ENCODE data around the gene MARCHF11.

Gene MARCHF11

DNA sequence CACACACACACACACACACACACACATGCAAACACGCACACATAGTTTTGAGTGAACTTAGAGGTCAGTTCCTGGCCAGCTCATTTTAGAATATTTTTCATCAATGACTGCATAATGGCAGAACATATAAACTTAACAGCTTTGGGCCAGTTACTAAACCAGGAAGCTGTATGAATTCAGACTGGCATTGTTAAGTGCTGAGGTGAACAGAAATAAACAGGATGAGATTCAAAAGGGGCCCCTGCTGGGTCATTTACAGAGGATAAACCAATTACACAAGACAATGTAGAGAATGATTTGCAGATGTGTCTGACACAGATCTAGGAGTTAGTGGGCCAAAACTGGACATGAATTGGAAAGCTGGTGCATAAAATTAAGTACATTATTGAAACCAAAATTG lies 44.6 kb downstream of the MARCHF11 start:
- in situ Hi-C loops (cut with HindIII; ENCODE audit: low sequenced_read_pairs), result no loop called here

DNA sequence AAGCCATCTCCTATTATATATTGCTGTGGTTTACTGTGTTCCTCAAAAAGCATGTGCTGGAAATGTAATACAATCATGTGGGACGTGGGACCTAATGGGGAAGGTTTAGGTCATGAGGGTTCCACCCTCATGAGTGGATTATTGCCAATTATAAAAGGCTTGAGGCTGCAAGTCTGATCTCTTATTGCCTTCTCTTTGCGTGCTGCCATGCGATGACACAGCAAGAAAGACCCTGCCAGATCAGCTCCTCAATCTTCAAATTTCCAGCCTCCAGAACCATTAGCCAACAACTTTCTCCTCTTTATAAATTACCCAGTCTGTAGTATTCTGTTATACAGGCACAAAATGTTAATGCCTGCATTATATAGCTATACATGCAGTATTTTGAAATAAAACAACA lies 45.4 kb downstream of the MARCHF11 start:
- in situ Hi-C loops (cut with HindIII; ENCODE audit: low sequenced_read_pairs), result no loop called here

DNA sequence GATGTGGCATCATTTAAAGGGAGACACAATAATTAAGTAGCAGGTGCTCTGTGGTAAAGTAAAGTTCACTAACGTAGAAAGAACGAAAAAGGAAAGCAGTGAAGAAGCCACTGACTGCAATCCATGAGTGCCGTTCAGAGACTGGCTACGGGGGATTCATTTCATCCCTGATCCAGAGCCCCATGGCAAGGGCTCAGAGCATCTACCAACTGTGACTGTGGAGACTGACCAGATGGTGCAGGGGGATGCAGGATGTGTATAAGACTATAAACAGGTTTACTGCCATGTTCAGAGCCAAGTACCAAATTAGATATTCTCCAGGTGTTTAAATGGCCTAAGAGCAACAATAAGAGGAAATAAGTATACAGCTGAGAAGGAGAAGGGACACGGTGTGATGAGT lies 47.7 kb downstream of the MARCHF11 start:
- in situ Hi-C loops (cut with HindIII; ENCODE audit: low sequenced_read_pairs), result no loop called here

DNA sequence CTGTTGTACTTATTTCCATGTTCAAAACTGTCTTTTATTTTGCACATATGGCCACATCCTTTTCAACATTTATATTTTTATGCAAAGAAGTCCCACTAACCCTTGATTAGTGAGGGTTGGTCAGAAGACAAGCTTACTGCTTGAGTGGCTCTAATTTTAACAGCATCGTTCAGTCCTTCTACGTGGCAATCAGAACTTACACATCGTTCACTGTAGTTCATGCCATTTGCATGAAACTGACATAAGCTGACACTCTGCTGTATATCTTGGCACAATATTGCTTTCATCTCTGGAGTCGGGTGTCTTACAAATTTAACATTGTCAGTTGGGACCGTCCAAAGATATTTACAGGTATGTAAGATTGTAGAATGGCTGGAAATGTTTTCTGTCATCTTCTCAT lies 50.6 kb downstream of the MARCHF11 start:
- in situ Hi-C loops (cut with HindIII; ENCODE audit: low sequenced_read_pairs), result no loop called here

DNA sequence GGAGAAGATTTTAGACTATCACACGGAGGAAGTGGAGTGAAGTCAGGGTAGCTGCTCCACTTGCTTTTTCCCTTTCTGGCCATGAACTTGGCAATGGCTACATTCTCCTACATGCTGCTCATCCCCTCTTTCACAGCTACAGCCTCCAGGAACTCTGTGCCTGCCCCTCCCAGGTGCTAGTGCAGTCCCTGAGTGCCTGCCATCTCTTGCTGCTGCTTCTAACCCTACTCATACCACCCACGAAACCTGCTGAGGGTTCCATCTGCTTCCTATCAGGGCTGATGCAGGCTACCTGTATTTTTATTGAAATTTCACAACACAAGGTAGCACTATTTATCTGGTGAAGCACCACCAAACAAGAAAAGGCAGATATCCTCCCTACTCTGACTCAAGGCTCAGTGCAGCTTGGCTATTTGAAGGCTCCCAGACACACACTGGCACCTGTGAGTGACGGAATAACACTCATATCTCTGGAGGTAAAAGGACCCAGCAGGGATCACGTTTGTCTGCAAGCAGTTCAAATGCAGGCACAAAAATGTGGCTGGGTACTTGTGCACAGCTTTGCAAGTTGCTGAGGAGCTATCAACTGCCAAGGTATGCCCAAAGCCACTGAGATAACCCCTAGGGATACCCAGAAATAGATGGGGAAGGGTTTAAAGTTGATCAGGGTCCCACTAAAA lies 51.6 kb downstream of the MARCHF11 start:
- in situ Hi-C loops (cut with HindIII; ENCODE audit: low sequenced_read_pairs), result no loop called here

DNA sequence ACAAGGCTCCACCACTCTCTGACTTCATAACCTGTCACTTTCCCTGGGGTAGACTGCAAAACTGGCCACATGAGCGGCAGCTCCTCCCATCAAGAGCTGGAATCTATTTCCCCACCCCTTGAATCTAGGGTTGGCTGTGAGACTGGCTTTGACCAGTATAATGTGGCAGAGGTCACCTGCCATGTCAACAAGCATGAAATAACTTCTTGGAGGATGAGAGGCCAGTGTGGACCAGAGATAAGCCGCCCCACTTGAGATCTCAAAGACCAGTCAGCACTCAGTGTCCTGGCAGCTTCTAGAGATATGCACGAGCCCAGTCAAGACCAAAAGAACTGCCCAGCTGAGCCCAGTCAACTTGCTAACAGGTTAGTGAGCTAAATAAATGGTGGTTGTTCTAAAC lies 59.0 kb downstream of the MARCHF11 start:
- in situ Hi-C loops (cut with HindIII; ENCODE audit: low sequenced_read_pairs), result loop anchor here (5.0 kb wide), 1 partner anchor 107 kb away; no protein-coding TSS in a partner anchor

DNA sequence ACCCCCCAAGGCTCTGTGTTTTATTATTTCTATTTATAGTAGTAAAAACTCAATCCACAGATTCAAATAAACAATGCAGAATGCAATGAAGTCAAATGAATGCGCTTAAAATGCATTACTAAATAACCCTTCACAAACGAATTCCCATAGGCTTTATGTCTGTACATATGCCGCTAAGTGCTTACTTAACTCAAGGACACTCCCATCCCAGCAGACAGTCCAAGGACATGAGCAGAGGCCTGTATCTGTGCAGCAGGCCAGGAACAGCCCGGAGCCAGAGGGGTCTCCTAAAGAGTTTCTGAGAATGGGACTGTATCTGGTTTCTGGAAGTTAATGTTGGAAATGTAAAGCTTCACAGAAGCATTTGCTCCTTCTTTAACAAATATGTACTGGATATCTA lies 59.8 kb downstream of the MARCHF11 start:
- in situ Hi-C loops (cut with HindIII; ENCODE audit: low sequenced_read_pairs), result loop anchor here (5.0 kb wide), 1 partner anchor 108 kb away; no protein-coding TSS in a partner anchor

DNA sequence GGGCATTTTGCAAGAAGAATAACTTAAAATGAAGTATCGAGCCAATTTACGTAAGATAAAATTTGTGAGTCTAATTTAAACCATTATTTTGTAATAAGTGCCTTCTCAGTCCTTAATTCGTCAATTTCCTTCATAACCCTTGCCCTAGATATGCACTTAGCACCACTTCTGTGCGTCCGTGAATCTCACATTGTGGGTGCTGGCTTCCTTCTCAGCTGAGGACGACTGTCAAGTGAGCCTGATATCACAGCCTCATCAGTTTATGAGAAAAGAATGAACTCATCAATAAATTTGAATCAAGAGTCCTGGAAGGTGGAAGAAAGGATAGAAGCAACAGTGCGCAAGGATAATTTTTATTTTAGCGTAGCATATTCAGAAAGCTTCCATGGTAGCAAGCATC lies 64.5 kb downstream of the MARCHF11 start:
- in situ Hi-C loops (cut with HindIII; ENCODE audit: low sequenced_read_pairs), result no loop called here

DNA sequence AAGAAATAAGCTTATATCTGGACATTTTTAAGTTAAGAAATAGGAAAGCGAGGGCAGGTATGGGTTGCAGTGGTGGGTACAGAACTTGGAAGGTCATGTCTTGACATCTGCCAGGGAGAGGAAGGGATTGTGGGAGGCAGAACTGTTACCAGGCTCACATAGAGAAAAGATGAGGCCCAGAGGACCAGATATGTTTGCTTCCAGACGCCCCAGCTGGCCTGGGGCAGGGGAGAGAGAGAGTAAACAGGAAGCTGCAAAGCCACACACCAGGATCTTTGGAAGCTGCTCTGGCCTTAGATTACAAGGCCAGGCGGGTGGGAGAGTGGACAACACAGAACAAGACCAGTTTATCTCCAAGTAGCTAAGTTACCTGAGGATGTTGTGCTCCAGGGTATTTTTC lies 71.2 kb downstream of the MARCHF11 start:
- in situ Hi-C loops (cut with HindIII; ENCODE audit: low sequenced_read_pairs), result no loop called here

DNA sequence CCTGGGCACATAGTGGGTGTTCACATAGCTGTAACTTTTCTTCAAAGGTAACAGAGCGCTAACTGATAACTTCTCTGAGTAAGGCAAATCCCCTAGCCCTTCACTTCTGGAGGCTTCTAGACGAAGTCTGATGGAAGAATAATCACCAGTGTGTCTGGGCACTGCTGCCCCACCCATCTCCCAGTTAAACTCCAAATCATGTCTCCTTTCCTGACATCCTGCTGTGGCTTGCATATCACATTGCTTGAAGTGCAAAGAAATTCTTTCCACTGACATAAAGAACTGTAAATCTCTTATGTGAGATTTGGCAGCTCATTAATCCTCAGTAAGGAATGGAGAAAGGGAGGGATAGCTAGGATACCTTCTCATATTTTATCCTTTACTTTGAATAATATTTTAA lies 74.6 kb downstream of the MARCHF11 start:
- in situ Hi-C loops (cut with HindIII; ENCODE audit: low sequenced_read_pairs), result no loop called here

DNA sequence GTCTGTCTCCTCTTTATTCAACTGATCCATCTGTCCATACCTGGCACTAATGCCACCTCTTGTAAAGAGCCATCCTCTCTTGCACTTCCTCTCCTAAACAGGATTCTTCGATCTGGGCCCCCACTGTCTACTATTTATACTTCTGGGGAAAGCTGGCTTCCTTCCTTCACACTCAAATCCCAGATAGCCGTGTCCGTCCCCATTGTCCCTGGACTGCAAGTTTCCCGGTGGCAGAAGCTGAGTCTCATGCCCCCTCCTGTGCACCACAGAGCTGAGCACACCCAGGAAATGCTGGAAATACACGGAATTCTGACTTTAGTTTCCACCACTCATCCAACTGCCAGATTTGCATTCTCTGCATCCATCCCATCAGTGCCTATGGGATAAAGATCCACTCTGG lies 84.0 kb downstream of the MARCHF11 start:
- in situ Hi-C loops (cut with HindIII; ENCODE audit: low sequenced_read_pairs), result no loop called here

DNA sequence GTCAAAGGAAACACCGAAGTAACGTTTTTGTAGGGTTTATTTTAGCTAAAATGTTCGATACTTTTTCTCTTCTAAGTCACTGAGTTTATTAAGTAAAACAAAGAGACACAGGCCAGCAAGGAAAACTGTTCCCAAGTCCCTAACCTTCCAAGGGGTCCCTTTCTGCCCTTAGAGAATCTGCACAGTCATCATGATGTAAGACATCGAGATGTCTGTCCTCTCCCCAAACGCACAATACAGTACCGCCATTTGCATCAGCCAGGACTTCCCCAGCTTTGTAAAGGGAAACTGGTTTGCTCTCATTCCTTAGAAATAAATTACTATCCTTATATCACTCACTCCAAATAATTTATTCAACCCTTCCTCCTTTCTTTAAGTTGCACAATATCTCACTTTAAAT lies 89.3 kb downstream of the MARCHF11 start:
- in situ Hi-C loops (cut with HindIII; ENCODE audit: low sequenced_read_pairs), result no loop called here

DNA sequence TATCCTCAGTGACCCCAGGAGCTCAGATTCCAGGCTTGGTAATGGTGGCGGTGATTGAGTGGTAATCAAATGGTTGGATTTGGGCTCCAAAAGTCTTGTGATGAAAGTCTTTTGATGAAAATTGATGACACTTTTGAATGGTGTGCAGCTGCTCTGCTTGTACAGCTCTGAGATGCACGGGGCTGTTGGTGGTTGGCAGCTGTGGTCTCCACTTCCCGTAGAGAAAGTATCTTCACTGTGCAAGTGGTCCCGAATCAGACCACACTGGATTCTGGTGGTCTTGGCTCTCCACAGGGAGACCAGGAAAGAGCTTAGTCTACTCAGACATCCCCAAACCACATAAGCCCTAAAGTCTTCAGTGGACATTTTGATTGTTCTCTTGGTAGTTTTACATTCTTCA lies 96.6 kb downstream of the MARCHF11 start:
- in situ Hi-C loops (cut with HindIII; ENCODE audit: low sequenced_read_pairs), result no loop called here

DNA sequence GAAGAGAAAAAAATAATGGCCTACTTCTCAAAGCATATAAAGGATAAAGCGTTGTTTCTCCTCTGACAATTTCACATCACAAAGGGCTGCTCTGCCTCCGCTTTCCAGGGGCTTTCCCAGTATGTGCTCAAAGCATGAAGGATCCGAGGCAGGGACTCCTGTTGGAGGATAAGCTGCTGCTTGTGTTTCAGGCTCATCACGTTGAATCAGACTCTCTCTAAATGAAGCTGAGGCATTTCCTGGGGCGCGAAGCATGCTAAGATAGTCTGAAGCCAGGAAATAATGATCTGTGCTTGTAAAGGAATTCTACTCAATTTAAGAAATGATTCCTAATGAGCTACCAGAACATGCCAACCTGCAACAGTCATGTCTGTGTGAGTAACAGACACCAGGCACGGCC lies 97.5 kb downstream of the MARCHF11 start:
- in situ Hi-C loops (cut with HindIII; ENCODE audit: low sequenced_read_pairs), result no loop called here

DNA sequence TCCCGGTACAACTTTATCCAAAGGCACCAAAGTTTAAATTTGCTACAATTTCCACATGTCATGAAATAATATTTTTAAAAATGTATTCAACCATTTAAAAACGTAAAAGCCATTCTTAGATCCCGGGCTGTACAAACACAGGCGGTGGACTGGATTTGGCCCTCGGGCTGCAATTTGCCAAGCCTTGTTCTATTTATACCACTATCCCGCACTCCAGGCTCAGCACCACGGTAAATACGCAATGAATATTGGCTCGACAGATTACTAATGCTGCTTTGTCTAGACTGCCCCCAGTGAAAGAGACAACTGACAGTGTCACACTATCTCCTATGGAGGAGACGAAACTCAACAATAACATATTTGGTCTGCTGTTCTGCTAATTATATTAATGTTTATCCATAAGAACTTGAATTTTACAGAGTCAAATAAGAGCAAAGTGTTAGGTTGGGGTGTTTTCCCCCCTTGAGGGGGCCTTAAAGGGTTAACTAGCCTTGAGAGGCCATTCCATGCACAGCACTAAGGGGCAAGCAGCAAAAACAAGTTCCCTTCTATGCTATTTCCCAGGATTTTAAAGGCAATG lies 98.1 kb downstream of the MARCHF11 start:
- in situ Hi-C loops (cut with HindIII; ENCODE audit: low sequenced_read_pairs), result no loop called here

DNA sequence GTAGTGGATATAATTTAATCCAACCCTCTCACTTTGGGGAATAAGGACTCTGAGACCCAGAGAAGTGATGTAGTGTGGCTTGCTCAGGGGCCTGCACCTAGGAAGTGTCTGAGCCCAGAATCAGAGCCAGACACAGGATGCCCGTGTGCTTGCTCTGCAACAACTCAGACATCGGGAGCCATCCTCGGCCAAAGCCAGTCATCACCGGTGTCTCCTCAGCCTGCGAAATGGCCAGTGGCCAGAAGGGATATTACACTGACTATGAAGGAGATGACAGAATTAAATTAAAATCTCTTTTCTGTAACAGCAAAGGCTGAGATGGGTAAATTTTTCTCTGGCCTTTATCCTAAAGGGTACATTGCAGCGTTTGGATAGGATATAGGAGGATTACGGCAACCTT lies 102.9 kb downstream of the MARCHF11 start:
- in situ Hi-C loops (cut with HindIII; ENCODE audit: low sequenced_read_pairs), result no loop called here

DNA sequence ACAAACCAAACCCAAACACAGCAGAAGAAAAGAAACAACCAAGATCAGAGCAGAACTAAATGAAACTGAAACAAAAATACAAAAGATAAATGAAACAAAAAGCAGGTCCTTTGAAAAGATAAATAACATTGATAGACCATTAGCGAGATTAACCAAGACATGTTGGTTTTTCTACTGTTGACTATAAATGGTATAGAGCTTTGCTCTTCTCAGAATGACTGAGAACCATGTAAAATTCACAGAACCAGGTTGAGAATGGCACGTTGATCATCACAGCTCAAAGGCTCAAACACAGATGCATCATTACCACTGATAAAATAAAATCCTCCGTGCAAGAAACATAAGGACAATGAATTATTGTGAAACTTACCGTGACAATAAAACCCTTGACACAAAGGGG lies 105.2 kb downstream of the MARCHF11 start:
- in situ Hi-C loops (cut with HindIII; ENCODE audit: low sequenced_read_pairs), result no loop called here

DNA sequence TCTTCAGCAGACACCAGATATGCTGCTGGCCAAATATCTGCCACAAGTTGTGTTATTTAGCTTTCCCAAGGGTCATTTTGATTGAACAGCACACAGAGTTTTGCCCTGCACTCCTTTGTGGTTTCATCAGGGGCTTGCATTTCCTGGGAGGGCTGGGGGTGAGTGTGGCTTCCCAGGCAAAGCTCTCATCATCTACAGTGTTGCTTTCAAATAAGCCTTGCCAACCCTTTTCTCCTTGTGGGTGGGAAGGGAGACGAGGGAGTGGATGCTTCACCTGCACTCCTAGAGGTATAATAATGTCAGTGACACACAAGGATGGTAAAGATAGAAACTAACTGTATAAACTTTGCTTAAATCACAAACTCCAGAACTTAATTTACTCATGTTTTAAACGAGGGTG lies 107.0 kb downstream of the MARCHF11 start:
- in situ Hi-C loops (cut with HindIII; ENCODE audit: low sequenced_read_pairs), result no loop called here

DNA sequence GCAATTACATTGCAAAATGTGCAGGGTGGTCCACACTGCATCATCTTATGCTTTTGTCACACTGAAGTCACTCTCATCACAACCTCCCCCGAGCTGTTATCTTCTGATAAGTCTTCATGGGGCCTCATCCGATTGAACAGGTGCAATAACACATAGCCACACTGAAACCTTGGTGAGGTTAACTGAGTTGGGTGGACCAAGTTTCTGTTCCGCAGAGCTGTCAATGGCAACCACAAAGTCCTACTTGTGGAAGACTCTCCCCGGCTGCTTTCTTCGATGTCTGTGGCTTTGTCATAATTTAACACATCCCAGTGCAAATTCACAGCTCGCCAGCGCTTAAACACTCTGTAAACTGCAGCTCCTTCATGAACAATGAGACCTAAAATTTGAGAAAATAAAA lies 112.2 kb downstream of the MARCHF11 start:
- in situ Hi-C loops (cut with HindIII; ENCODE audit: low sequenced_read_pairs), result no loop called here

DNA sequence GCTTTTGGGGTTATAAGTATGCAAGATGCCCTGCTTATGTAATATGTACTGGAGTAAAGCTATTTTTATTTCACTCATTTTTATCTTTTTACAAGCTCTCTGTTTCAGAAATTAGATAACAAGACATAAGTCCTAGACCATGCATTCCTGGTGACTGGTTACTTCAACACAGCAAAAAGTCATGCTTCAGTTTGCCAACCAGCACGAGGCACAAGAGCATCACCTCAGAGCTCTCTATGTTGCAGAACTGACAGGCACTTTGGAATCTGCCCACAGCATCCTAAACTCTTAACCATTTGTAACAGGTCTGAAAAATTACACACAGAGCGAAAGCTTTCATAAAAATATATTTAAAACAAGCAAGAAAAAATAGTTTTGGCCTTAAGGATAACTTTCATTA lies 112.8 kb downstream of the MARCHF11 start:
- in situ Hi-C loops (cut with HindIII; ENCODE audit: low sequenced_read_pairs), result no loop called here

DNA sequence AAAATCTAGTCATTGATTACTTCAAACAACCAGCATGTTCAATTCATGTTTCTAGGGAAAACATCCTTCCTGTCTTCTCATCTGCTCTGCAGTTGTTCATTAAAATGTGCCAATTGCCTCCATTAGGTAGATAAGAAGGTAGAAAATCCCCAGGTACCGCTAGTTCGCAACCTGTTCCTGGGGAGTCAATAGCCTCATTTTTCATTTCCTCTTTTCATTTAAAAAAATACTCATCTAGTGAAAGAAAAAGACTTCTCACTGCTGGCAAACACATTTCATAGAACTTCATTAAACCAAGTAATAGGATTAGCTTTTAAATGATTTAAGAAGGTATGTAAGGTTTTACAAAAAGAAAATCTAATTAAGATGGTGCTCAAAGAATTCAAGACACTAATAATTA lies 113.3 kb downstream of the MARCHF11 start:
- in situ Hi-C loops (cut with HindIII; ENCODE audit: low sequenced_read_pairs), result no loop called here

DNA sequence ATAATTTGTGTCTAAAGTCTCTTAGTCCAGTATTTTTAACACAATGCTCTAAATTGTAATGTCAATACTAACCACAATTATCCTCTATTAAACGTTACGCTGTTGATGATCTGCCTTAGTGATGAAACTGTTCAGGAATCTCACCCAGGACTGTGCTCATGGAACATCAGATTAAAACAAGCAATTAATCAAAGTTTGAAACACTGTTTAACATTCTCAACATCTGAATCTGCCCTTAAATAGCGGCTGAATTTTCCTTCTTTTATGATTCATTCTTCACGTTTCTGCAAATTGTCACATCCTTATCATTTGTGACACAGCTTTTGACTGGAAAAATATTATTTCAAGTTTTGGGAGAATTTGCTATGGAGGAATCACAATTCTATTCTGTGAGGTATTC lies 113.8 kb downstream of the MARCHF11 start:
- in situ Hi-C loops (cut with HindIII; ENCODE audit: low sequenced_read_pairs), result no loop called here
